Activated T-cell treated with anti-CD3 and anti-CD28 coated beads, Interleukin-2, amount 50 U/mL, for 1 hour (primary cell): ENCODE data around the gene RPRD1A.
A peak's percentile ranks its signal among the peaks of the same experiment; 100 is the strongest.

Source experiments
- DNase-seq: peaks from one replicate; pipeline ENCODE4 v3.0.0-alpha.2; 2020

RPRD1A gene

GRCh38 chr18:35962320-35962719 is 105.0 kb downstream of the RPRD1A start:
- DNase-seq = no peak

GRCh38 chr18:35956226-35956625 is 111.1 kb downstream of the RPRD1A start:
- no peak for DNase-seq

- DNase-seq = no peak
Observed at GRCh38 chr18:35953688-35954087, 113.7 kb downstream of the RPRD1A start.

GRCh38 chr18:35950628-35950982 is 116.8 kb downstream of the RPRD1A start:
- DNase-seq = no peak

GRCh38 chr18:35949903-35950627 is 117.3 kb downstream of the RPRD1A start:
- DNase-seq = peak; percentile 56

GRCh38 chr18:35949090-35949489 is 118.3 kb downstream of the RPRD1A start:
- no peak for DNase-seq

- DNase-seq = no peak
Observed at GRCh38 chr18:35948080-35948479, 119.3 kb downstream of the RPRD1A start.

- DNase-seq = no peak
Observed at GRCh38 chr18:35942661-35943060, 124.7 kb downstream of the RPRD1A start.

- DNase-seq = no peak
Observed at GRCh38 chr18:35942133-35942532, 125.2 kb downstream of the RPRD1A start.

- no peak for DNase-seq
Observed at GRCh38 chr18:35941299-35941698, 126.1 kb downstream of the RPRD1A start.
